NT2/D1 (cell line): ENCODE measurements around the gene XNDC1N.

Experiments used
- YY1 ChIP-seq: IDR thresholded peaks from 2 replicates; pipeline ENCODE4 v1.6.1; 2011; ENCODE audit not compliant: insufficient read length, insufficient read depth
- ZNF274 ChIP-seq: IDR thresholded peaks from 2 replicates; pipeline ENCODE4 v1.6.1; 2011; ENCODE audit warnings: mild to moderate bottlenecking, low read depth, low read length

GRCh38 chr11:71947498-71947897 lies 19.1 kb upstream of the XNDC1N start:
- TF ChIP-seq YY1 (no peak), ZNF274 (no peak)
